CD4-positive, alpha-beta T cell treated with Interleukin-4 for 1 hour (primary cell): ENCODE measurements around the gene ELOVL2.
"Not testable (repeated sequence)": the region's sequence is repeated elsewhere in the genome, so short reads cannot be mapped to it uniquely, and the experiment has no call there.

Source experiments
- DNase-seq, 2 donors: peaks; one replicate each; pipeline ENCODE4 v3.0.0-alpha.2; 2020 to 2022

The ELOVL2 gene, protein sequence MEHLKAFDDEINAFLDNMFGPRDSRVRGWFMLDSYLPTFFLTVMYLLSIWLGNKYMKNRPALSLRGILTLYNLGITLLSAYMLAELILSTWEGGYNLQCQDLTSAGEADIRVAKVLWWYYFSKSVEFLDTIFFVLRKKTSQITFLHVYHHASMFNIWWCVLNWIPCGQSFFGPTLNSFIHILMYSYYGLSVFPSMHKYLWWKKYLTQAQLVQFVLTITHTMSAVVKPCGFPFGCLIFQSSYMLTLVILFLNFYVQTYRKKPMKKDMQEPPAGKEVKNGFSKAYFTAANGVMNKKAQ

GRCh38 chr6:11043961-11044711, at the start of gene ELOVL2:
Gene ELOVL2 (minus strand): TSS chr6:11044305. CDS start chr6:11044230, 75 bp downstream.
- no peak for DNase-seq

DNA sequence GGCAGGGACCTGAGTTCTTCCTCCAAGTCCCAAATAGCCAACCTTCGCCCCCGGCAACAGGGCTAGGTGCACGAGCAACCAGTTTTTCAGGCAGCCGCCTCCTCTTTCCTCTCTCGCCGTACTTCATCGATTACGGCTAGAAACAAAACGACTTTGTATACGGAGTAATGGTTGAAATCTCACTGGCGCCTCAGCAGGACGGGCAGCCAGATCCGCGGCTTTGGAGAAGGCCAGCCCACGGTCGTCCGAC, 49.2 kb upstream of the ELOVL2 start:
- DNase-seq: no peak

GRCh38 chr6:11092668-11093375, 48.7 kb upstream of the ELOVL2 start:
- peak in 1 of 2 donors; percentile 54 for DNase-seq

DNA sequence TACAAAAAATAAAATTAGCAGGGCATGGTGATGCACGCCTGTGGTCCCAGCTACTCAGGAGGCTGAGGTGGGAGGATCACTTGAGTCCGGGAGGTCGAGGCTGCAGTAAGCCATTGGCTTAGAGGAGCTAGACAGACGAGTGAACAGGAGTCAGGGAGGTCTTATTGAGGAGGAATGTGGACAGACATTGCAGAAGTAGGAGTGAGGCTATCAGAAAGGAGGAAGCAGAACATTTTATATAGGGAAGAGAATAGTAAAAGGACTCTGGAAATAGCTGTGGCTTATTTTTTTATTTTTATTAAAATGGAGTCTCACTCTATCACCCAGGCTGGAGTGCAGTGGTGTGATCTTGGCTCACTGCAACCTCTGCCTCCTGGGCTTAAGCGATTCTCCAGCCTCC, 47.0 kb upstream of the ELOVL2 start:
- DNase-seq: not testable (repeated sequence)

GRCh38 chr6:11089695-11090094, 45.6 kb upstream of the ELOVL2 start:
- no peak for DNase-seq

- not testable (repeated sequence) for DNase-seq
Measured at GRCh38 chr6:11087141-11087812, 43.2 kb upstream of the ELOVL2 start.

DNA sequence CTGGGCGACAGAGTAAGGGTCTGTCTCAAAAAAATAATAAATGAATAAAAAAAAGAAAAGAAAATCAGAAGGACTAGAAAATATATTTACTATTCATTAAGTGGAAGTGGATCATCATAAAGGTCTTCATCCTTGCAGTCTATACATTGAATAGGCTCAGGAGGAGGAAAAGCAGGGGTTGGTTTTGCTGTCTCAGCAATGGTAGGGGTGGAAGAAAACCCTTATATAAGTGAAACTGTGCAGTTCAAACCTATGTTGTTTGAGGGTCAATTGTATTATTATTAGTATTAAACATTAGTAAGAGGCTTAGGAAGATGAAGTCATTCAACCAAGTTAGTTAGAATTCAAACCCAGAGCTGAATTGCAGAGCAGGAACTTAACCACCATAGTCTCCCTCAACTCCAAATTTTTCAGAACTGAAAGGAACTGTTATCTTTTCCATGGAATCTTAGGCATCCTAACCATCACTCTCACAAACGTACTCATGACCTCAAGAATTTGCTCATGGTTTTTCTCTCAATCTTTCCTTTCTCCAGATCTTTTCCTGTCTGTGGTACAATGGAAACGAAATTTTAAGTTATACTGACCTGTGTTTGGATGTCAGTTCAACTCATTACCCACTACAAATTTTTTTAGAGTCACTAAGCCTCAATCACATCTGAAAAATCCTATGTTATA, 41.8 kb upstream of the ELOVL2 start:
- no peak for DNase-seq

- DNase-seq: no peak
Measured at GRCh38 chr6:11083956-11084355, 39.9 kb upstream of the ELOVL2 start.

DNA sequence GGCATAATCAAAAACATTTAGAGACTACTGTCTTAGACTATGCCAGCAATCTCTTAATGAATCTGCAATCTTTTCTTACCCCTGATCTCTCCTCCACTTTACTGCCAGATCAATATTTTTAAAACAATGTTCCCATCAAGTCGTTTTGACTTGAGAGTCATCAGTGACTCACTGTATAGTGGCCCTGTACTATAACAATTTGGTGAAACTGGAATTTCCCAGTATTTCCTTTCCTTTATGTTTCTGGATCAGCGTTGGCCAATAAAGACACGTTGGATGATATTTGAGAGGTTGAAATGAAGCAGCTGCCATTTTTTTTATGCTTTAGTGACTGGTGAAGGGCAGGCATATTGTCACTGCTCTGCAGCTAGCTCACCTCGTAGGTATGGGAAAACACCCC, 39.4 kb upstream of the ELOVL2 start:
- DNase-seq: no peak

DNA sequence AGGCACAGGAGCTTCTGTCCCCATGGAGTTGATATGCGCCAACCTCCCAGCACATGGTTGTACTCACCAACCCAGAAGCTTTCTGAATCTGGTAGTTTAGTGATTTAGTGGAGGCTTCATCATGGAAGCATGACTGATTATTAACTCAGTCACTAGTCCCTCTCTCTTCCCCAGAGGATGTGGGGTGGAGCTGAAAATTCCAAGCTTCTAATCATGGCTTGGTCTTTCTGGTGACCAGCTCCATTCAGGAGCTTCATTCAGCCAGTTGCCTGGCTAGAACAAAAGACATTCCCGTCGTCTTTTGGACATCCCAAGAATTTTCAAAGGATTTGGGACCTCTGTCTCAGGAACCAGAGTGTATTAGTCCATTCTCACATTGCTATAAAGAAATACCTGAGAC, 36.2 kb upstream of the ELOVL2 start:
- no peak for DNase-seq

GRCh38 chr6:11078266-11078665, 34.2 kb upstream of the ELOVL2 start:
- DNase-seq: no peak

DNA sequence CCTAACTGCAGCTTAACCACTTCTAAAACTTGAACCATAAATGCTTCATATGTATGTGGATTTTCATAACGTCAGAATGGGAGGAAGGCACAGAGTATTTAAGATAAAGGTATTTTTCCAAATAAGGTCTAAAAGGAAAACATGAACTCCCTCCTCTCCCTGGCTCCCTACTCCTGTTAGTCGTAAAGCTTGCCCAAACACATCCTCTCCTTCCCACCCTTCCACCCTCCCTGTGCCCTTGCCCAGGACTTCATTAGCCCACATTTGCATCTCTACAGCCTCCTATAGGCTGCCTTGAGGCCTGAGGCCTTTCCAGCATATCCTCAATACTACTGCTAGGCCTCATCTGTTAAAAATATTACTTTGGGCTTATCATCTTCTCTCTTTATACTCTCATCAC, 32.4 kb upstream of the ELOVL2 start:
- DNase-seq: no peak

DNA sequence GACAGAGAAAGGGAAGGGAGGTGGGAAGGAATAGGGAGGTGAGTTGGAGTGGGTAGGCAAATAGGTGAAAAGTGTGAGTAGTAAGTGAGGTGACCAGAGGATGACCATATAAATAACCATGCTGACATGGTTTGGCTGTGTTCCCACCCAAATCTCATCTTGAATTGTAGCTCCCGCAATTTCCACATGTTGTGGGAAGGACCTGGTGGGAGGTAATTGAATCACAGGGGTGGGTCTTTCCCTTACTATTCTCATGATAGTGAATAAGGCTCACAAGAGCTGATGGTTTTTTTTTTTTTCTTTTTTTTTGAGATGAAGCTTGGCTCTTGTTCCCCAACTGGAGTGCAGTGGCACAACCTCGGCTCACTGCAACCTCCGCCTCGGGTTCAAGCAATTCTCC, 28.0 kb upstream of the ELOVL2 start:
- no peak for DNase-seq

DNA sequence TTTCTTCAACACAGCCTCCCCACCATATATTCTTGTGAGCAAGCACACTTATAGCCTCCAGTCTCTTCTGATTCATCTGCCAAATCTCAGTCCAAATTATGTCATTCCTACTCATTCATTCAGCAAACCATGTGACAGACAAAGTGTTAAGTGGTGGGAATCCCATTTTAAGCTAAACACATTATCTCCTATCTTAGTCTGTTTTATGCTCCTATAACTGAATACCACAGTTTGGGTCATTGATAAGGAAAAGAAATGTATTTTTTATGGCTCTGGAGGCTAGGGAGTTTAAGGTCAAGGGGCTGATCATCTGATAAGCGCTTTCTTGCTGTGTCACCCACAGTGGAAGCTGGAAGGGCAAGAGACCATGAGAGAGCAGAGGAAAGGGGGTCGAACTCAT, 25.7 kb upstream of the ELOVL2 start:
- DNase-seq: no peak

GRCh38 chr6:11067348-11067747, 23.2 kb upstream of the ELOVL2 start:
- DNase-seq: no peak

- DNase-seq: no peak
Measured at GRCh38 chr6:11066505-11067347, 22.6 kb upstream of the ELOVL2 start.

DNA sequence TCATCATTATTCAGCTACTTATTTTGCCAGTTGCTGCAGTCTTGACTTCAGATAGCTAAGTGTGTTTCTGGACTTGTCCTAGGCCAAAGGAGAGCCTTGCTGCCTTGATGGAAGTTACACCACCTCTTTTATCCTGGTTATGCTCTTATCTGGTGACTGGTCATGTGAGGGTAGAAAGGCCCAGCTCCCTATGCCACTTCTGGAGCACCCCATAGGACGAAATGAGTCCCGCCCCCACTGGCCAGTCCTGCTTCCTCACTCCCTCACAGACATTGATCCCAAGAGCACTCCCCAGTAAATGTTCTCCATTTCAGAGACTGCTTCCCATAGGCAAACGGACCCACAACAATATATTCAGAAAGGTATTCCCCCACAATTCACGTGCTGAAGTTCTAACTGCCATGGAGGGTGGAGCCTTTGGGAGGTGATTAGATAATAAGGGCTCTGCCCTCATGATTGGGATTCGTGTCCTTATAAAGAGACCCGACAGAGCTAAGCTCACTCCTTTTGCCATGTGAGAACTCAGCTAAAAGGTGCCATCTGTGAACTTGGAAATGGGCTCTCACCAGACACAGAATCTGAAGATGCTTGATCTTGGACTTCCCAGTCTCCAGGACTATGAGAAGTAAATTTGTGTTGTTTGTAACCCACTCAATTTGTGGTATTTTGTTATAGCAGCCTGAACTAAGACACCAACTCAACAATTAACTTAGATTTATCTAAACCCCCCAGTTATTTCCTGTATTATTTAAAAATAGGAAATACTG, 21.5 kb upstream of the ELOVL2 start:
- no peak for DNase-seq

- no peak for DNase-seq
Measured at GRCh38 chr6:11064836-11065235, 20.7 kb upstream of the ELOVL2 start.

GRCh38 chr6:11062715-11063114, 18.6 kb upstream of the ELOVL2 start:
- DNase-seq: no peak

- no peak for DNase-seq
Measured at GRCh38 chr6:11062083-11062482, 18.0 kb upstream of the ELOVL2 start.

GRCh38 chr6:11058406-11058805, 14.3 kb upstream of the ELOVL2 start:
- no peak for DNase-seq
